DMS153 treated with DMSO at 0.1 percent for 48 hours (cell line): Measurements from ENCODE around the gene SLC35G2.
"Not testable (repeated sequence)": the region's sequence is repeated elsewhere in the genome, so short reads cannot be mapped to it uniquely, and the experiment has no call there.

Source experiments
- DNase-seq: peaks from one replicate; lab custom pipeline; 2025; ENCODE audit not compliant: unreplicated experiment; lab: John Stamatoyannopoulos, UW

SLC35G2 gene

DNA sequence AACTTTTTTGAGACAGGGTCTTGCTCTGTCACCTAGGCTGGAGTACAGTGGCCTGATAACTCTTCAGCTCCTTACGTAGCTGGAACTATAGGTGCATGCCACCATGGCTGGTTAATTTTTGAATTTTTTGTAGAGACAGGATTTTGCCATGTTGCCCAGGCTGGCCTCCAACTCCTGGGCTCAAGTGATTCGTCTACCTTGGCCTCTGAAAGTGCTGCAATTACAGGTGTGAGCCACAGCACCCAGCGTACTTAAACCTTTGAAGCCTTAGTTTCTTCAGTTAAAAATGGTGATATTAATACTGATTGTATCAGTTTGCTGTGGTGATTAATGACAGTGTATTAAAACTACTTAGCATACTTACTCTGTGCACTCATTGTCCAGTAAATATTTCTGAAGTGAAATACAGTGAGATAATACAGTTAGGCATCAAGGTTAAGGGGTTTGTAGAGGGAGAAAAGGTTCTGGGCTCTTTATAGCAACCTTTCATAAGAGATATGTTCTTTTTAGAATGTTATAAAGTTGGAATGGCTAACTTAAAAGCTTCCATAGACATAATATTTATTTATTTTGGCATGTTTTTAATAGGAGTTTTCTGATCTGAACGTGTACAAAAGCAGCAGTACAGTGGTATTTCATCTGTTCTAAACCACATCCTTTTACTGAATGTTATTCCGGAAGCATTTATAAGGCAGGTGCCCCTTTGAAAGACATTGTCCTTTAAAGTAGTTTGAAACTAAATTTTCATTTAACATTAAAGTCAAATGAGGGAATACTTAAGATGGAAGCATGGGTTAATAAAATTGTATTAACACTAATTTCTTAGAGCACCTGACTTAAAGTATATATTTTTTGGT is 66.7 kb downstream of the SLC35G2 start:
- no peak for DNase-seq

DNA sequence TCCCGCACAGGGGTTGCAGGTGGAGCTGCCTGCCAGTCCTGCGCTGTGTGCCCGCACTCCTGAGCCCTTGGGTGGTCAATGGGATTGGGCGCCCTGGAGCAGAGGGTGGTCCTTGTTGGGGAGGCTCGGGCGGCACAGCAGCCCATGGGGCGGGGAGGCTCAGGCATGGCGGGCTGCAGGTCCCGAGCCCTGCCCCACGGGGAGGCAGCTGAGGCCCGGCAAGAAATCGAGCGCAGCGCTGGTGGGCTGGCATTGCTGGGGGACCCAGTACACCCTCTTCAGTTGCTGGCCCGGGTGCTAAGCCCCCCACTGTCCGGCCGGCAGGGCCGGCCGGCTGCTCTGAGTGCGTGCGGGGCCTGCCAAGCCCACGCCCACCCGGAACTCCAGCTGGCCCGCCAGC is 71.0 kb downstream of the SLC35G2 start:
- DNase-seq = no peak

DNA sequence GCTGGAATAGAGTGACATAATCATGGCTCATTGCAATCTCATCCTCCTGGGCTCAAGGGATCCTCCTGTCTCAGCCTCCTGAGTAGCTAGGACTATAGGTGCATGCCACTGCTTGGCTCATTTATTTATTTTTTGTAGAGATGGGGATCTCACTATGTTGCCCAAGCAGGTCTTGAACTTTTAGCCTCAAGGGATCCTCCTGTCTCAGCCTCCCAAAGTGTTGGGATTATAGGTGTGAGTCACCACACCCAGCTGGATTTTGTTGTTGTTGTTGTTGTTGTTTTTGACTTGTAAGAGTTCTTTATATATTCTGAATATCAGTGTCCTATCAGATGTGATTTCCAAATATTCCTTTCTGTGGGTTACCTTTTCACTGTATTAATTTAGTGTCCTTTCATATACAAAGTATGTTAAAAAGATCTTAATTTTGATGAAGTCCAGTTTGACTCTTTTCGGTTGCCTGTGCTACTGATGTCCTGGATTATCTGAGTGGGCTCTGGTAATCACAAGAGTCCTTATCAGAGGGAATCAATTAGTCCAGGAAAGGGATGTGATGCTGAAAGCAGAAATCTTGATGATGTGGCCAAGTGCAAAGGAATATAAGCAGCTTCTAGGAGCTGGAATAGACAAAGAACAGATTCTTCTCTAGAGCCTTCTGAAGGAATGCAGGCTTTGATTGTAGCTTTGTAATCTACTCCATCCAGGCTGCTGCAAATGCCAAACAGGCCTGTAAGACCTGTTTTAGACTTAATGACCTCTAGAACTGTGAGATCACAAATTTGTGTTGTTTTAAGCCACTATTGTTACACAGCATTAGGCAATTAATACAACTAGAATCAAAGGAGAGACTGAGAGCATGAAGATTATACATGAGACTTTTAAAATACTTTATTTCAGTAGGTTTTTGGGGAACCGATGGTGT is 73.3 kb downstream of the SLC35G2 start:
- no peak for DNase-seq

DNA sequence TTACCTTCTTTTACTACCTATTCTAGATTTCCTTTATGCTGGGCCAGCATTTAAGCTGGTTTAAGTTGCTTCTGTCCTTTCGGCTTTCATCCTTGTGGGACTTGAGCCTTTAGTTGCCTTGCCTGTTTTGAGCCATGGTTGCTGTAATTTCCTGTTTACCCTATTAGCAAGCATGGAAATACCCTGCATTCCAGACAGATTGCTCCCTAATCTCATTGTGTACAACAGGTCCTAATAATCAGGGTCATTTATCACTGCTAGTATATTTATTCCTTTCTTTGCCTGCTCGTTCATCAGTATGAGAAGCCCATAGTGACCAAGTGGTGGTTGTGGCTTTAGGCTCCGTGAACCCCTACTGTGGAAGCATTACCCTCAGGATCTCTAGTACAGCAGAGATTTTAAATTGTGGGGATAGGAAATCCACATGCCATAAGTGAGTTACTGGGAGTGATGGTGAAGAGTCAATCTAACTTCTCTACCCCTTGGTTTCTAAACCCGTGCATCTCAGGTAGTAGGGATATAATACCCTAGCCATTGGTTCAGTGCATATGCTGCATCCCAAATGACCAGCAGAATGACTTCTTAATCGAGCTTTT is 75.0 kb downstream of the SLC35G2 start:
- DNase-seq = no peak

DNA sequence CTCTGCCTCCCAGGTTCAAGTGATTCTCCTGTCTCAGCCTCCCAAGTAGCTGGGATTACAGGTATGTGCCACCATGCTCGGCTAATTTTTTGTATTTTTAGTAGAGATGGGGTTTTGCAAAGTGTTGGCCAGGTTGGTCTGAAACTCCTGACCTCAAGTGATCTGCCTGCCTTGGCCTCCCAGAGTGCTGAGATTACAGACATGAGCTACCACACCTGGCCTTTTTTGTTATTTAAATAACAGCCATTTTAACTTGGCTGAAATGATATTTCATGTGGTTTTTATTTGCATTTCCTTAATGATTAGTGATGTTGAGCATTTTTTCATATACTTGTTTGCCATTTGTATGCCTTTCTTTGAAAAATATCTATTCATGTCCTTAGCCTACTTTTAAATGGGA is 78.2 kb downstream of the SLC35G2 start:
- DNase-seq = not testable (repeated sequence)

DNA sequence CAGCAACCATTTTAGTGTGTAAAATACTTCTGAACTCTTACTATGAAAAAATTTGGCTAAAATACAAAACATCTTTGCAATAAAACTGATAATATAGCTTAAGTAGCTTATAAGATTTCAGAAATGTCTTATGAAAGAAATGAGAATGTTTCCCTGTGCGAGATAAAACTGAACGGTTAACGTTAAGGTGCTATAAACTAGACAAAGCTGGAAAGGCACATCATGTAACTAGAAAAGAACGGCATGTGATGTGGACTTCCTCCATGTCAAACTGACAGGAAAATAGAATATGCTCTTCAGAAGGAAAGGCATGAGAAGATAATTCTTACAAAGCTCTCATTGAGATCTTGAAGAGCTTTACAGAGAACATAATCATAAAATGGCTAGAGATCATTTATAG is 79.6 kb downstream of the SLC35G2 start:
- no peak for DNase-seq

DNA sequence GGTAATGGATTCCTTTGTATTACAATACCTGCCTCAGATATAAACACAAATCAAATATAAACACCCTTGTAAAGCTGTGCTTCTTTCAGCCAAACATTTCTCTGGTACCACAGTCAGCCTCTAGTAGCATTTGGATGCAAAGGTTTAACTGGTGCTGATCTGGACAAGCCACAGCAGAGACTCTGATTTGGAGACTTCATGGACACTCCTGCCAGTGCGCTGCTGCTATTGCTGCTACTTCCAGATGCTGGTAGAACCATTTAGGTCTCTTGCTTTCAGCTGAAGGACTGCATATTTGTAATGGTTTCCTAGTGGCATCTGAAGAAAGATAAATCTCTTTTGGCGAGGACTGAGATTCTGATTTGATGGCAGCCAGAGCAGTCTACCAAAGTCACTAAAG is 80.0 kb downstream of the SLC35G2 start:
- DNase-seq = no peak

DNA sequence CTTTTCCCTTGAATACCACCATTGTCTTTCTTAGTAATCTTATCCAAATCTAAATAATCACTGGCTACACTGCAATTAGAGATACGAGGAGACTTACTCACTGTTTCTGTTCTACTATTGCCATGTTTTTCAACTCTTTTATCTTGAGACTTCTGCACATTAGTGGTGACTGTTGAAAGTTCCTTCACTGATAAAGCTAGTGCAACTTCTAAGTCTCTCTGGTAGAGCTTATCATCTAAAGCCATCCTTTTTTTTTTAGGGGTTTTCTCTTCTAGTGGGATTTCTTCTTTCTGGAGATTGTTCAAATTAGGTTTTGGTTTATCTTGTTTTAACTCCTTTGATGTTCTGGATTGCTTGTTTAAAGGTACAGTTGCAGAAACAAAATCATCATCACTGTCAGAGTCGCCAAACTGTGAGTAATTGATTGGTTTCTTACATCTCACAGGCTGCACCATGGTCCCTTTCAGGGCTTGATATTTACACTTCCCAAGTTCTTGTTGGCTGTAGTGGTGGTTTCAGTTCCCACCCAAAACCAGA is 80.8 kb downstream of the SLC35G2 start:
- no peak for DNase-seq

DNA sequence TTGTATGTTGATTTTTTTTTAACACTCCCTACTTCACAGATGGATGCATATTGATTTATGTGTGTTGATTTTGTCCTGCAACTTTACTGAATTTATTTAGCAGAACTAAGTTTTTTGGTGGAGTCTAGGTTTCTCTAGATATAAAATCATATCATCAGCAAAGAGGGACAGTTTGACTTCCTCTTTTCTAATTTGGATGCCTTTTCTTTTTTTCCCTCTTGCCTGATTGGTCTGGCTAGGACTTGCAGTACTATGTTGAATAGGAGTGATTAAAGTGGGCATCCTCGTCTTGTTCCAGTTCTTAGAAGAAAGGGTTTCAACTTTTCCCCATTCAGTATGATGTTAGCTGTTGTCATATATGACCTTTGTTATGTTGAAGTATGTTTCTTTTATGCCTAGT is 81.8 kb downstream of the SLC35G2 start:
- DNase-seq = not testable (repeated sequence)

DNA sequence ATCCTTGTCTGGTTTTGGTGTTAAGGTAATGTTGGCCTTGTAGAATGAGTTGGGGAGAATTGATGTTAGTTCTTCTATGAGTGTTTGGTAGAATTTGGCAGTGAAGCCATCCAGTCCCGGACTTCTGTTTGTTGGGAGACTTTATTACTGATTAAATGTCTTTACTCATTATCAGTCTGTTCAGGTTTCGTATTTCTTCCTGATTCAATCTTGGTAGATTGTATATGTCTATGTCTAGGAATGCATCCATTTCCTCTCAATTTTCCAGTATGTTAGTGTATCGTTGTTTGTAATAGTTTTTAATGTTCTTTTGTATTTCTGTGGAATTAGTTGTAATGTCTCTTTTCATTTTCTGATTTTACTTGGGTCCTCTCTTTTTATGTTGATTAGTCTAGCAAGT is 82.5 kb downstream of the SLC35G2 start:
- DNase-seq = no peak

DNA sequence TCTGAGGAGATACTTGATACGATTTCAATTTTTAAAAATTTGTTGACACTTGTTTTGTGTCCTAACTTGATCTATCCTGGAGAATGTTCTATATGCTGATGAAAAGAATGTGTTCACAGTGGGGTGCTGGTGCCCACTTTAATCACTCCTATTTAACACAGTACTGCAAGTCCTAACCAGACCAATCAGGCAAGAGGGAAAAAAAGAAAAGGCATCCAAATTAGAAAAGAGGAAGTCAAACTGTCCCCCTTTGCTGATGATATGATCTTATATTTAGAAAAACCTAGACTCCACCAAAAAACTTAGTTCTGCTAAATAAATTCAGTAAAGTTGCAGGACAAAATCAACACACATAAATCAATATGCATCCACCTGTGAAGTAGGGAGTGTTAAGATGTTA is 83.6 kb downstream of the SLC35G2 start:
- DNase-seq = not testable (repeated sequence)

DNA sequence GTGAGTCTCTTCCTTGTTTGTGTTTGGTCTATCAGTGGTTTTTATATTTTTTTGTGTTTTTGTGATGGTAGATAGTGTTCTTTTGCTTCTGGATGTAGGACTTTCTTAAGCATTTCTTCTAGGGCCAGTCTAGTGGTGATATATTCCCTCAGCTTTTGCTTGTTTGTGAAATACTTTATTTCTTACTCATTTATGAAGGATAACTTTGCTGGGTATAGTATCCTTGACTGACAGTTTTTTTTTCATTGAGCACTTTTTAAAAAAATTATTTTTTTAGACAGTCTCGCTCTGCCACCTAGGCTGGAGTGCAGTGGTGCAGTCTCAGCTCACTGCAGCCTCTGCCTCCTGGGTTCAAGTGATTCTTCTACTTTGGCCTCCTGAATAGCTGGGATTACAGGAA is 85.0 kb downstream of the SLC35G2 start:
- no peak for DNase-seq

DNA sequence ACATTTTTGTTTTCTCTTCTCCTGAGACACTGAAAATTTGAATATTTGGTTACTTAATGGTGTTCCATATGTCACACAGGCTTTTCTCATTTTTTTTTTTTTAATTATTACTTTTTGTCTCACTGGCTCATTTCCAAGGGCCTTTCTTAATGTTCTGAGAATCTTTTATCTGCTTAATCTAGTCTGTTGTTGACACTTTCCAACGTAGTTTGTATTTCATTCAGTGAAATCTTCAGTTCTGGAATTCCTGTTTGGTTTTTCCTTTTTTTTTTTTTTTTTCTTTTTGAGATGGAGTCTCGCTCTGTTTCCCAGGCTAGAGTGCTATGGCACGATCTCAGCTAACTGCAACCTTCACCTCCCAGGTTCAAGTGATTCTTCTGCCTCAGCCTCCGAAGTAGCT is 85.8 kb downstream of the SLC35G2 start:
- no peak for DNase-seq
